Ishikawa (cell line): Measurements from ENCODE around the gene PLXNA2.

ENCODE experiments used
- CEBPB ChIP-seq: IDR thresholded peaks from 2 replicates; pipeline ENCODE4 v1.6.1; 2012
- EGR1 ChIP-seq: IDR thresholded peaks from 2 replicates; pipeline ENCODE4 v1.6.1; 2012
- EP300 ChIP-seq: IDR thresholded peaks from 2 replicates; pipeline ENCODE4 v1.6.1; 2012; ENCODE audit warnings: borderline replicate concordance
- FOXM1 ChIP-seq: IDR thresholded peaks from 2 replicates; pipeline ENCODE4 v1.6.1; 2012; ENCODE audit warnings: low read depth, borderline replicate concordance
- MAX ChIP-seq: IDR thresholded peaks from 2 replicates; pipeline ENCODE4 v1.6.1; 2012
- NFIC ChIP-seq: IDR thresholded peaks from 2 replicates; pipeline ENCODE4 v1.6.1; 2012
- RAD21 ChIP-seq: IDR thresholded peaks from 2 replicates; pipeline ENCODE4 v1.6.1; 2012; ENCODE audit warnings: low read depth
- REST ChIP-seq: IDR thresholded peaks from 2 replicates; pipeline ENCODE4 v1.6.1; 2012; ENCODE audit warnings: low read depth, mild to moderate bottlenecking
- TAF1 ChIP-seq: IDR thresholded peaks from 2 replicates; pipeline ENCODE4 v1.6.1; 2012; ENCODE audit warnings: low read depth, mild to moderate bottlenecking
- TCF12 ChIP-seq: IDR thresholded peaks from 2 replicates; pipeline ENCODE4 v1.6.1; 2012; ENCODE audit warnings: low read depth
- USF1 ChIP-seq: IDR thresholded peaks from 2 replicates; pipeline ENCODE4 v1.6.1; 2012
- YY1 ChIP-seq: IDR thresholded peaks from 2 replicates; pipeline ENCODE4 v1.6.1; 2012; ENCODE audit warnings: low read depth

- TF ChIP-seq RAD21 (no peak), TCF12 (no peak), MAX (no peak), YY1 (no peak), CEBPB (no peak), EP300 (no peak), EGR1 (no peak), TAF1 (no peak), USF1 (no peak), FOXM1 (no peak), NFIC (no peak), REST (no peak)
These were observed 76.8 kb downstream of the PLXNA2 start for GRCh38 chr1:208167261-208167869.
